H1 (cell line): ENCODE results near the gene ZNF521. TPM values are rescaled to one million over a fixed set of nuclear protein-coding genes. Genes with fewer than 3 reads are reported as not detected.

Source experiments
- BACH1 ChIP-seq: IDR thresholded peaks from 2 replicates; pipeline ENCODE4 v1.6.1; 2012; ENCODE audit warnings: low read length, improper control_type of control experiment
- CBX5 ChIP-seq: fragments of 300-800, 300-1000 bp; sonication (generic); IDR thresholded peaks from 2 replicates; pipeline ENCODE4 v1.7.1; 2016; ENCODE audit warnings: antibody characterized with exemption, low read length, low read depth
- CHD7 ChIP-seq: fragments of 300-600 bp; sonication (generic); IDR thresholded peaks from 2 replicates; pipeline ENCODE4 v1.7.1; 2012; ENCODE audit warnings: low read length, moderate library complexity, mild to moderate bottlenecking, inconsistent platforms; ENCODE audit not compliant: insufficient replicate concordance
- HDAC2 ChIP-seq, 2 experiments: fragments of 300-600 bp in 1 of 2; sonication (generic) in 1 of 2; IDR thresholded peaks; 2 replicates each; pipeline ENCODE4 v1.6.1; 2011 to 2012; ENCODE audit warnings: low read depth in 2 of 2, low read length in 2 of 2, mild to moderate bottlenecking in 2 of 2, moderate library complexity in 2 of 2, borderline replicate concordance in 1 of 2, inconsistent platforms in 1 of 2
- JUND ChIP-seq: IDR thresholded peaks from 2 replicates; pipeline ENCODE4 v1.6.1; 2011; ENCODE audit warnings: mild to moderate bottlenecking, improper control_type of control experiment, low read length
- MAX ChIP-seq: IDR thresholded peaks from 2 replicates; pipeline ENCODE4 v1.6.1; 2012; ENCODE audit warnings: inconsistent platforms
- POLR2A ChIP-seq, 2 experiments: IDR thresholded peaks; 1 replicate in 1 of 2; 2 replicates in 1 of 2; pipeline ENCODE4 v1.6.1; 2011; ENCODE audit warnings: low read depth in 2 of 2, low read length in 2 of 2, mild to moderate bottlenecking in 2 of 2; ENCODE audit errors: control extremely low read depth in 1 of 2
- POLR2AphosphoS5 ChIP-seq: IDR thresholded peaks from 2 replicates; pipeline ENCODE4 v1.6.1; 2011; ENCODE audit warnings: low read depth, low read length
- RBBP5 ChIP-seq: IDR thresholded peaks from 2 replicates; pipeline ENCODE4 v1.7.1; 2012; ENCODE audit warnings: low read depth, mild to moderate bottlenecking, inconsistent platforms, low read length, moderate library complexity, borderline replicate concordance
- SIX5 ChIP-seq: IDR thresholded peaks from 2 replicates; pipeline ENCODE4 v1.6.1; 2011; ENCODE audit warnings: mild to moderate bottlenecking, low read depth, low read length
- SP2 ChIP-seq: IDR thresholded peaks from 2 replicates; pipeline ENCODE4 v1.6.1; 2012; ENCODE audit warnings: mild to moderate bottlenecking, low read length, inconsistent platforms
- polyA plus RNA-seq, 7 experiments: library from polyadenylated mRNA; depleted of rRNA in 3 of 7; stranded (reverse) in 5 of 7; unstranded in 2 of 7; fragments of >200 nt in 5 of 7; fragments of 200-250 nt in 2 of 7; gene quantifications; 1 replicate in 5 of 7; 2 replicates in 1 of 7; 4 replicates in 1 of 7; pipeline versions ENCODE4 v1.2.1 to v1.2.3, GENCODE V29; 2011 to 2013; ENCODE audit warnings: missing spikeins in 2 of 7, mixed read lengths in 2 of 7
- total RNA-seq: library from RNA; stranded (reverse); fragmentation: NEBNext Ultra II Directional; extraction: Animal tissue kit (Norgen Biotek cat#: 25700); gene quantifications from 2 replicates; pipeline ENCODE4 v1.2.1, GENCODE V29; 2021
- TF ChIP-seq, protein P1 (sequence below): IDR thresholded peaks from 2 replicates; pipeline ENCODE4 v1.6.1; 2011; ENCODE audit warnings: low read depth, mild to moderate bottlenecking, low read length; ENCODE audit not compliant: insufficient read depth

ZNF521 gene
- total and polyA plus RNA-seq, 2 of the 8 experiments (the other 6 are each of a cell fraction or from before 2014, with no cell fraction given), result 9.5 to 15.8 TPM

DNA sequence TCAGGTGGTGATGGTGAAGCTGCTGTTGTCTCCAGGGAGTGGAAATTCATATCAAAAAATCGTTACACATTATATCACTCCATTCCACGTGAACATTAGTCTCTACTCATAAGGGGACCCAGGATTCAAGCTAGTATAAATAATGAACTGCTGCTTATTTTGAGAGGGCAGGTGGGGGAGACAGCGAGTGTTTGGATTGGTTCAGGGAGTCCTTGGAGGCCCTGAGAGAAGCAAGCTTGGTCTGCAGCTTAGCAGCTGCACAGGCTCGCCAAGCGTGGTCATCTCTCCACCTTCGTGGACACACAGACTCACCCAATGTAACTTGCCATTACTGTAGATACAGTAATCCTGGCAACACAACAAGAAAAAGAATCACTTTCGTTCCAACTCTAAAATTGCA is 177.6 kb downstream of the ZNF521 start (continued):
- TF ChIP-seq CHD7, result no peak
- TF ChIP-seq POLR2A (IDR thresholded peaks at IDR 0.05; ENCODE audit: control extremely low read depth in 1 of 2, low read depth in 2 of 2, low read length in 2 of 2), result no peak
- TF ChIP-seq, protein P1, sequence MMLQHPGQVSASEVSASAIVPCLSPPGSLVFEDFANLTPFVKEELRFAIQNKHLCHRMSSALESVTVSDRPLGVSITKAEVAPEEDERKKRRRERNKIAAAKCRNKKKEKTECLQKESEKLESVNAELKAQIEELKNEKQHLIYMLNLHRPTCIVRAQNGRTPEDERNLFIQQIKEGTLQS, result no peak
- TF ChIP-seq CBX5, result no peak
- TF ChIP-seq RBBP5, result no peak
- TF ChIP-seq HDAC2 (IDR thresholded peaks at IDR 0.05; ENCODE audit: borderline replicate concordance in 1 of 2, low read depth in 2 of 2, low read length in 2 of 2), result no peak
- no peak for TF ChIP-seq SP2
- no peak for TF ChIP-seq MAX
- no peak for TF ChIP-seq JUND
- no peak for TF ChIP-seq BACH1
- no peak for TF ChIP-seq POLR2AphosphoS5
- TF ChIP-seq SIX5, result no peak
